Measurements from ENCODE around the gene TRABD2B.

The TRABD2B gene

DNA sequence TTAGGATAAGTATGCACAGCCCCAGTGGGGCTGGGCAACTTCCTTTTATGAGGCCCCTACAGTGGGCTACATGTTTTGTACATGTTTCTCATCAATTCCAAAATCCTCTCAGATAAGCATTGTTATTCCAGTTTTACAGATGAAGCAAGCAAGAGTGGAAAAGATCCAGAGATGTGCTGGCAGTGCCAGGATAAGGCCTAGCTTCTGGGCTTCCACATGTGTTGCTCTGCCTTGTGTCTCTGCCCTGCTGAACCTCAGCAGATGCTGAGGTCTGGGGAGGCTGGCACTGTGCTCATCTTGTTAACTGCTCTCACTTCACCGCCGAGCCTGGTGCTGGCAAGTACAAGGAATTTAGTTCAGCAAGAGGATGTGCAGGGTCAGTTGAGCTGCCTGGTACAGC is 202.1 kb downstream of the TRABD2B start:
- DNase-seq (ENCODE audit: low spot score): no peak

DNA sequence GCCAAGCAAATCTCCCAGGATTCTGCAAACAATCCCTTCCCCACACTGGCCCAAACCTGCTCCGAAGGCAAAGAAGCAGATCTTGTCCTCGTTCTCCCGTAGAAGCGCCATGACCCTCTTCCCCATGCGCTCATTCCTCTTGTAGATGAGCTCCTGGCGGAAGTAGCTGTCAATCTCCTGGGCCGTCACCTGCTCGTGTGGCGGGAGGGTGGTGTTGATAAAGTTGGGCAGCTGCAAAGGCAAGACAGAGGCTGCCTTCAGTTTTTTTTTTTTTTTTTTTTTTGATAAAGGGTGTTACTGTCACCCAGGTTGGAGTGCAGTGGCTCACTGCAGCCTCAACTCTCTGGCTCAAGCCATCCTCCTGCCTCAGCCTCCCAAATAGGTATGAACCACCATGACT is 202.7 kb downstream of the TRABD2B start:
- no peak for DNase-seq (ENCODE audit: low spot score)

DNA sequence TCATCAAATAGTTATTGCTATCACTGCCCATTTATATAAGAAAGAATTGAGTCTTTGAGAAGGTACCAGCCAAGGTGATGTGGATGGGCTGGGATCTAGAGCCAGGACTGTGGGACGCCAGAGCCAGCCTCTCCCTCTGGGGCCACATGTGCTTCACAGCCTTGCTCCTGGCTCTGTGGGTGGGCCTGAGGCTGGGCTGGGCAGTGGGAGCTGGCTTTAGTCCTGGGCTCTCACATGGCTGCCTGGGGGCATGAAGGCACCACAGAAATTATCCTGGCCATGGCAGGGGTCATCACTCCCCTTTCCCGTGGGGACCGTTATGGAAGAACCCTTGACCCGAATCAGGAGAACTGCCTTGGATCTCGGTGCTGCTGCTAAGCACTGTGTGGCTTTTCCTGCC is 203.1 kb downstream of the TRABD2B start:
- no peak for DNase-seq (ENCODE audit: low spot score)

DNA sequence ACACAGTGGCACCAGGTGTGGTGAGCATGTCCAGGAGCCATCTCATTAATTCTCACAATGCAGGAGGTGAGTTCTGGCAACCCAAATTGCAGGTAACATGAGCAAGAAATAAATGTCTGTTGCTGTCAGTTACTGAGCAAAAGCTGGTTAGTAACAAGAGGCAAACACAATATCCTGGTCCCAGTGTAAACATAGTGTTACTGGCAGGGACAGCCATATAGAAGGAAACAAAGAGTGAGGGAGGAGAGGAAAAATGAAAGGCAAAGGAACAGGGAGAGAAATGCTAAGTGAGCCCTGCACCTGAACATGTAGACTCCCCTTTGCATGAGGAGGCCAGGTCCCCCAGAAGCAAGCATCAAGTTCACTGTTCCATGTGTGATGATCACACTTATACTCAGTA is 203.6 kb downstream of the TRABD2B start:
- DNase-seq (ENCODE audit: low spot score): no peak

DNA sequence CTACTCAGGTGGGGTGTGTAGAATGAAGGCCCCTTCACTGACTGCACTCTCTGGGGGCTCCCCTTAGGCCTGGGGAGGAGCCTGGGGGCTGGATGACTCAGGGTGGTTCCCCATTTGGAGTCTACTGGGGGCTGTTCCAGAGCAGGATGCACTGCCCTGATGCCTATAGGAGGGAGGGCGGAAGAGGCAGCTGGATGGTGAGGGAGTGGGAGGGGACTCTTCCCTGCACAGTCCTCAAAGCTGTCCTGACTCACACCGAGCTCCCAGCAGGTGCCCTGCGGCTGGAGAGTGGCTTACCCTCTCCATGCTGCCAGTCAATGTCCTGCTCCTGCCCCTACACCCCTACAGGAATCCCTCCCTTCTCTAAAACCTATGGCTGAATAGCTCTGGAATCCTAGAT is 204.4 kb downstream of the TRABD2B start:
- DNase-seq (ENCODE audit: low spot score): no peak

DNA sequence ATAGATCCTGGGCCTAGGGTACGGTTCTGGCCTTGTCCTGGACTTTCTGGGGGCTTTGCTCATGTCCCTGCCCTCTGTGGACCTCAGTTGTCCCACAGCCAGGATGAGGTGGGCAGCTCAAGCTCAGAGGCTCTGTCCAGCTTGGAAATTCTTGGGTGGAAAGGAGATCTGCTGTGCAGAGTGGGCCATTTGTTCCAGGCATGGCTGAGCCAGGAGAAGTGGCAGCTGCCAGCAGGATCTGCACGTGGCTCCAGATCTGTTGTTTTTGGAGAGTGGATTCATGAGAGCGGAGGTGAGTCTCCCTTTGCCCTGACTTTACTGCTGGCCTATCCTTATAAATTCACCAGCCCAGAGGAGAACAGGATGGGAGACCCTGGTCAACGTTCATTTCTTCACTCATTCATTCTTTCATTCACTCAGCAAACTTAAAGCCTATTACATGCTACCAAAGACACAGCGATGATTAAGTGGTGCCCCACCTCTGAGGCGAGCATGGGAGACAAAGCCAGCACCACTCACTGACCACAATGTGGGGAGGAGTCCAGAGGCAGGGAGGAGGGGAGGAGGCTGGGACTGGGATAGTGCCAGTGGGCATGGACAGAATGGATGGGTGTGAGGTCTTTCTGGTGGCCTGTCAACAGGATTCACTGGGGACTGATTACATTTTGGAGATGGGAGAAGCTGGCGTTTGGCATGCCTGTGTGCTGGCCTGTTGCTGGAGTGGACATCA is 205.1 kb downstream of the TRABD2B start:
- DNase-seq (ENCODE audit: low spot score): no peak

DNA sequence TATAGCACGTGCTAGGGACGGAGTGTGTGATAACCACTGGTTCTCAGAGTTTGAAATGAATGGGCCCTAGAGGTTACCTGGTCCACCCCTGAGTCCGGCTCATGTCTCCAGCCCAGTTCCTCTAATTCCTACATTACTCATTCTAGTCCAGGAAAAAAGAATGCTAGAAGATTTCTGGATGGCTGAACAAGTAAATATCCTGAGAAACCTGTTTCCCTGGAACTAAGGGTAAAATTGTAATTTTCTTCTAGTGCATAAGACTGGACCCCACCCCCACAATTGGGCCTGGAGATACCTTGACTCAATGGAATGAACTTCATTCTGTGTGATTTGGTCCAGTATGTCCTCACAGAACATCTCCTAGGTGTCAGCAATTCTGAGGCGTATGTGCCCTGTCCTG is 208.4 kb downstream of the TRABD2B start:
- no peak for DNase-seq (ENCODE audit: low spot score)

DNA sequence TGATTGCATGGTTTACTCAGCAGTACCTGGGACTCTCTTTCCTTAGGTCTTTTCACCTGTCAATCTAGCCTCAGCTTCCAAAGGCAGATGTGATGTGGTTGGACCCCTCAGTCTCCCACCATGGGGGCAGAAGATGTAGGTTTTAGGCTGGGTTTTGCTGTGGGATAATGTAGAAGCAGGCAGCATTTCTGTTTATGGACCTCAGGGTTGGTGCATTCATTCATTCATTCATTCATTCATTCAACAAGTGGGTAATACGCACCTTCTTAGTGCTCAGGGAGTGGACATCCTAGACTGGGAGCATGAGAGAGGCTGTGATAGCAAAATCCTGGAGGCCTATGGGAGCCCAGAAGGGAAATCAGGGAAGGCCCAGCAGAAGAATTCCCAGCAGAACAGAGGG is 209.6 kb downstream of the TRABD2B start:
- no peak for DNase-seq (ENCODE audit: low spot score)

DNA sequence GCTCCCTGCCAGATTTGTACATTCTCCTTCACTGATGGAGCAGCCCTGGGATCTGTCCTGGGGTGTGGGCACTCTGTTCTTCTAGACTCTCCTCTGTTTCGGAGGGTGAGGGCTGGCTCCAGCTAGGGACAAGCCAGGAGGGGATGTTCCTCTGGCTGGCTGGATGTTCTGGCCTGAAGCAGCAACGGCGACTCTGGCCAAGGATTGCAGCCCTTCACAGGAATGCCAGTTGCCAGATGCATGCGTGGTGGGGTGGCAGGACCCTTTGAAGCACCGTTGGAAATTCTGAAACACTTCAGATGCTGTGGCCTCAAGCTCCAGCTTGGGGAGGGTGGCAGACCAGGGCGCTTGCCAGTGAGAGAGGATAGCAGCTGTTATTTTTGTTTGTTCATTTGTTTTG is 210.9 kb downstream of the TRABD2B start:
- no peak for DNase-seq (ENCODE audit: low spot score)

DNA sequence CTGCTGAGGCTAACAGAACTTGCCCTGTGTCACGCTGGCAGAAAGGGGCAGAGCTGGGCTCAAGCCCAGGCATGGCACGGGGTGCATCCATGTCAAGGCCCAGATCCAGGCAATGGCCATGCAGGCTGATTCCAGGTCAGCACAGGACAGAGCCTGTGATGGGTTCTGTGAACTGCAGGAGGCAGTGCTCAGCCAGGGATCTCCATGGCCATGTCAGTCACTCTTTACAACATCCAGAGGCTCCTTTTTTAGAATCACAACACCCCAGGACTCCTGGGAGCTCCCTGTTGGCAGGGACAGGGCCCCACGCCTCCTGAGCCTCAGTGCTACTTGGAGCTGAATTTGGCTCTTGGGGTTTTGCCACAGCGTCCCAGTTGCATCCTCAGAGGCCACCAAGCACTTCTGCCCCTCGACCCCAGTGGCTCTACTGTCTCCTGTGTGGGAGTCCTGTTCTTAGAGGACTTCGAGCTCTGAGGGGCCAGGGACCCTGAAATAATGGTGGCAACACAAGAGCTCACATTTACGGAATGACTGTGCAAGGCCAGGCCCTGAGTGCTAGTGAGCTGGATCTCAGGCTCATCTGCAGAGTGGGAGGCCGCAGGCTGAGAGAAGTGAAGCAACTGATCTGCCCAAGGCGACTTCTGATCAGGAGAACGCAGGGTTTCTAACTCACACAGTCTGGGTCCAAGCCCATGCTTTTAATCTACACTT is 211.5 kb downstream of the TRABD2B start:
- DNase-seq (ENCODE audit: low spot score): no peak

DNA sequence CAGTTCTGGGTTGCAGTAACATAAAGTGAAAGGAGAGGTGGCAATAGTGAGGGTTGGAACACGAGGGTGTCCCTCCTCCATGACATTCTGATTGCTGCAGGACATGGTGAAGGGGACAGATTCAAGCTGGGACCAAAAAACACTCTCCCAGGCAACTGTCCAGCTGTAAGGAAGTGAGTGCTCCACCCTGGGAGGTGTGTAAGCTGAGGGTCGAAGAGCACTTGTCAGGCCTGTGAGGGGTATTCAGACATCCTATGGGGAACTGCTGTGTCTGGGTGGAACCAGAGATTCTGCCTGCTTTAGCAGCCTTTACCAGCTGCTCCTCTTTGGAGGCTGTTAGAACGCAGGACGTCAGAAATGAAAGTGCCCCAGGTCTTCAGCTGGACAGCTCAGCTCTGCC is 212.1 kb downstream of the TRABD2B start:
- no peak for DNase-seq (ENCODE audit: low spot score)

DNA sequence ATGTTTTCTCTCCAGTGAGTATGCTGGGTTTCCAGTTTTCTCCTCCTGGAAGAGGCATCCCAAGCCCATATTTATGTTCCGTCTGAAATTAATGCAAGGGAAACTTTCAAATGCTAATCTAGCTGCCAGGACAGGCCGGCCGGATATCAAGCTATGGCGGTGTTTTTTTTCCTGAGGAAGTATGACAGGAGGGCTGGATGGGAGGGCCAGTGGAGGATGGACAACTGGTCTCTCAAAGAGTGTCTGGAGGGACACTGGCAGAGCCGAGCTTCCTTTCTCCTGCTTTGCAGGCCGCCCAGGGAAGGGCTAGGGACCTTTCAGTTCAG is 212.7 kb downstream of the TRABD2B start:
- no peak for DNase-seq (ENCODE audit: low spot score)

DNA sequence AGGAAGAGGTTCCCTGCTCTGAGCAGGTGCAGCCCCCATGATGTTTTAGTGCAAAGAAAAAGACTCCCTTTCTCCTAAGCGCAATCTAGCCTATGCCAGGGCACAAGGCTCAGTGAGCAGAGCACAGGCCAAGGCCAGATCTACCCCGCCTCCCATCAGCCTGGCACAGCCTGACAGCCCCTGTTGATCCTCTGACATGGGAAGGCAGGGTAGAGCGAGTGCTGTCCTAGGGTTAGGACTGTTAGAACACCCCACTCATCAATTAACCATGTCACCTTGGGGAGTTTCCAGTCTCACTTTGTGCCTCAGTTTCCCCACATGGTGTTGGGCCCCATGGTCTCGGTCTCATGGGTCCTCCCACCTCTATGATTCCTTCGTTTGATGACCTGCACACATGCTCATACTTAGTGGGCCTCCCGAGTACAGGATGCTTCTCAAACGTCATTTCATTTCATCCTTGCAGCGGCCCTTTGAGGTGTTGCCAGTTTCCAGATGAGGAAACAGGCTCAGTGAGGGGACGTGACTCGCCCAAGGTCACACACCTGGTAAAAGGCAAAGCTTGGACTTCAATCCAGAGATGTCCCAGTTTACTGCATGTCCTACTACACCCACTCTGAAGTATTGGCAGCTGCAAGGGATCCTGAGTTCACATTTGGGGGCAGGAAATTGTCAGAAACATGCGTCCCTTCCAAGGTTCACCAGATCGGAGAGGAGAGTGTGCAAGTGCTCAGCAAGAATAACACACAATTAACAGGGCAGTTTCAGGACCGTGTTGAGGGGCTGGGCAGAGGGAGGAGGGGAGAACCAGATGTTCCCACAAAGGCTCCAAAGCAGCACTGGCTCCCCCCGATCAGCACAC is 213.3 kb downstream of the TRABD2B start:
- no peak for DNase-seq (ENCODE audit: low spot score)

DNA sequence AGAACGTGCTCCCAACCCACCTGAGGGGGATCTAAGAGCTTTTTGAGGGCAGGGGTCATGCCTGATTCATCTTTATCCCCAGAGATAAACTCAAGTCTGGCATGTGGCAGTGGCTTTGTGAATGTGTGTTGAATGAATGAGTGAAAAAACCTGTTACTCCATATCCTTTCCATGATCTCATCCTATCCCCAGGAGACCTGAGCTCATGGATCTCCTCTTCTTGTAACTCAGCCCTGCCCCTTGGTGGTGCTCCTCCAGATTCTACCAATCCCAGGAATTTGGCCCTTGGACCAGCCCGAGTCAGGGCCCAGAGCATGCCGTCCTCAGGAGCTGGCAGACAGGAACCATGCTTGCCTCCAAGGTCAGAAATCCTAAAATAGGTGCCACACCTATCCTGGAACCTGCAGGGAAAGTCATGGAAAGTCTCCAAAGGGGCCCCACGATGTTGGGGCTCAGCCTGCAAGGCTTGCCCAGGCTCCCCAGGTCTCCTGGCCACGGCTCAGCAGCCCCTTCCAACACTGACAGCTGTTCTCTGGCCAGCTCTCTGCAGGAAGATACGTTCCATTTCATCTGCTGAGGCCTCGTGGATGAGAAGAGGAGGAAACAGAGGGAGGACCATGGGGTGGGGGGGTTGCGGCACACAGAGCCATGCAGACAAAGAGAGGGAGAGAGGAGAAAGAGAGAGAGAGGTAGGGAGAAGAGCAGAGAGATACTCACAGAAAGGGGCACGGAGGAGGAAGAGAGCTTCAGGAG is 214.6 kb downstream of the TRABD2B start:
- DNase-seq (ENCODE audit: low spot score): no peak

DNA sequence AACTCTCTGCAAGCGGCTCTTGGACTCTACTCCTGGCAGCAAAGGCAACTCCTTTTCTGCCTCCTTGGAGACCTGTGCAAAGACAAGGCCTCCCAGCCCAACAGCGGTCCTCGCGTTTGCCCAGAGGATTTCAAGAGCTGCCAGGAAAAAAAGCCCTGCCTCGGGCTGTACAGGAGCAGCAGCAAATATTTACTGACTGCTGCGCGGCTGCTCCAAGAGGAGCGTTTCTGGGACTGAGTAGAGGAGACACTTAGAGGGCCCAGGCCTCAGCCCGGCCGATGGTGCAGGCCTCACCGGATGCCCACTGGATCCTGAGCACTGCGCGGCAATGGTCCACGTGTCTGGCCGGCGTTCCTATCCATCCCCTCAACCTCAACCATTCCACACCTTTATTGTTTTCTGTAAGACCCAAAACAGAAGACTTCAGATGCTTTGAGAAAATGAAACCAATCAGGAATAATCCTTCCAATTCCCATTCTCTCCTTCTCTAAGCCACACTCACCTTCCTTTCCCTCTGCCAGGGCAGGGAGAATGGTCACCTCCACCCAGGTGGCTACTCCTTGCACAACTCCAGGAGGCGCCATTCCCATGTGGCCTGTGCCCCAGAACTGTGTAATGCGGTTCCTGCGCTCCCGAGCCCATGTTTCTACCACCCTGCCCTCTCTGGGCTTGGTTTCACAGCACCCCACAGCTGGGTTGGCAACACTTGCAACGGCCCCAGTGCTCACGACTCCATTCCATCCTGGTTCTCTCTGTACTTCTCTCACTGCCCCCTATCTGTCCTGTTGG is 215.8 kb downstream of the TRABD2B start:
- no peak for DNase-seq (ENCODE audit: low spot score)

DNA sequence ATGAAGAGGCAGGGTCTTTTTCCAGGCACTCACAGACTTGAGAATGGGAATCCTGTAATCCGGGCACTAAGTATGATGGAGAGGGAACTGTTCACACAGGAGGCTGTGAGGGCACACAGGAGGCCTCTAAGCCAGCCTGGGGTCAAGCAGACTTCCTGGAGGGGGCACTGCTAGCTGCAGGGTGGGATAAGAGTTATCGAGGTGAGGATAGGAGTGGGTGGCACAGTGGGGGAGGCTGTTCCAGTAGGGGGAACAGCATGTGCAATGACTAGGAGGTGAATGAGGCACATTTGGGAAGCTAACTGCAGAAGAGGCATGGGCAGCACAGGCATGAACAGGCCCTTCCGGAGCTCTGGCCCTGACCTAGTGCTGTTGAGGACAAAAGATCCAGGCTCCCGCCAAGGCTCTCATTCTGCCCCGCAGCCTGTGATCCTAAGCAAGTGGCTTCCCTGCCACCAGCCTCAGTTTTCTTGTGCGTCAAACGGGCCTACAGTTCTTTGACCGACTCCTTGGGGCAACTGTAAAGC is 216.7 kb downstream of the TRABD2B start:
- DNase-seq (ENCODE audit: low spot score): no peak

DNA sequence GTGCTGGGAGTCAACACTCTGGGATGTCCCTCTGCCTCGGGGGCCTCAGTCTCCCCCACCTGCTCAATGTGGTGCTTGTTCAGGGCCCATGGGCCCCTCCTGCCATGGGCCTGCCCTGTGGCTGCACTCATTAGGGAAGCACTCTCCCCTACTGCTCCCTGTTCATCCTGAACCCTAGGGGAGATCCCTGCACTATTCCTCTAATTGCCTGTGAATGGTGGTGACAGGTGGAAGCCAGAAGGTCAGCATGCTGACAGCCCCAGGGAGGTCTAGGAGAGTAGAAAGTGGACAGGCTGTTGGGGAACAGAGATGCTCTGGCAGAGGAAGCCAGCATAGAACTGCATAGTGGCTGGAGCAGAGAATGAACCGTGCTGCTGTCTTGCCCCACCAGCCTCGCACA is 217.6 kb downstream of the TRABD2B start:
- no peak for DNase-seq (ENCODE audit: low spot score)

DNA sequence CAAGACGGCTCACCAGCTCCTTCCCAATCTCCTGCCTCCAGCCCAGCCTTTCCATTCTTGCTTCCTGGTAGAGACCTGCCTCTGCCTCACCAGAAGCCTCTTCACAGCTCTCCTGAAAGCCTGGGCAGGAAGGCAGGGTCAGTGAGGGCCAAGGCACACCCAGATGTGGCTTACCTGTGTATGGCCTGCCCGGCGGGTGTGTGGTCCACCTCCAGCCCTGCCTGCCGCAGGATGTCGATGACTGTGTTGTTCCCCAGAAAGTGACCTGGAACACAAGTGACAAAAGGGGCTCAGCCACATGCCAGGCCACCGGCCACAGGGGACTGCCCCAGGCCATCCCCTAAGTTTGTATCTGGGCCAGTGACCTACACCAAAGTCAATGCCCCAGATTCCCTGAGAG is 218.9 kb downstream of the TRABD2B start:
- DNase-seq (ENCODE audit: low spot score): no peak

DNA sequence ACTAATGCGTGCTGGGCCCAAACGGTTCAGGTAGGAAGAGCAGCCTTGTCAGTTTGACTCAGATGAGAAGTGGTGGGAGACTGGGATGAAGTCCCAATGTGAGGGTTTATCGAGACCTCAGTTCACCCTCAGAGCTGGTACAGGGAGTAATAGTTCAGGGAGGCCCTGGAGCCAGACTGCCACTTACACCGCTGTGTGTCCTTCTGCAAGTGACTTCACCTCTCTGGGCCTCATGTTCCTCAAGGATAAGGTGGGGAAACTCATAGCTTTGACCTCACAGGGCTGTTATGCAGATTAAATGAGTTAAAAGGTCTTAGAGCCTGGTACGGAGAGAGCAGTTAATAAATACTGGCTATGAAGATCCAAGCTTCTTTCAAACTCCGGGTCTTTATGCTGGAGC is 219.9 kb downstream of the TRABD2B start:
- no peak for DNase-seq (ENCODE audit: low spot score)

DNA sequence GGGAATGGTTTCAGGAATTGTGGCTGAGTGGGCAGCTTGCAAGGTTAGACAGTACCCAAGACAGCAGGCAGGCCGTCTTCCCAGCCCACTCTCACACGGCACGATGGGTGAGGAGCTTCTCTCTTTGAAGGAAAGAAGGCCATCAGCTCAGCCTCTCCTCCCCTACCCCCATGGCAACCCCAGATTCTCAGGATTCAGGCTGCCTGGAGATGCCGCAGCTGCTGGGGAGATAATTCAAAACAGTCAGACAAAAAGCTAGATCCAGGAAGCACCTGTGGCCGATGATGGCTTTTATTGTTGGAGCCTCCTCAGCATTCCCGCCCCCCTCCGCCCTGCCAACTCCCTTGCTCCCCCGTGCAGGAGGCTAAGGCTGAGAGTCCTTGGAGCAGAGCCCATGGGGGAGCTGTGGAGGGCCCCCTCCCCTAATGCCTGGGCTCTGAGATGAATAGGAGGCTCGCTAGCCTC is 220.5 kb downstream of the TRABD2B start:
- DNase-seq (ENCODE audit: low spot score): no peak
